HepG2 (cell line): ENCODE data around the gene TUBGCP6. TPM values are rescaled to one million over a fixed set of nuclear protein-coding genes. Genes with fewer than 3 reads are reported as not detected.

Source experiments
- ATAD3A ChIP-seq: sonication (generic); formaldehyde crosslinking; IDR thresholded peaks from 2 replicates; pipeline ENCODE4 v1.4.0; 2020; ENCODE audit warnings: missing genetic modification reagents
- CCDC6 ChIP-seq: sonication (generic); formaldehyde crosslinking; IDR thresholded peaks from 2 replicates; pipeline ENCODE4 v1.8.1; 2022; ENCODE audit warnings: mild to moderate bottlenecking, missing genetic modification reagents, moderate library complexity
- FIP1L1 ChIP-seq: fragments of 200-400 bp; formaldehyde crosslinking; IDR thresholded peaks from 2 replicates; pipeline ENCODE4 v1.6.1; 2018; ENCODE audit warnings: low read depth, mild to moderate bottlenecking, low read length, moderate library complexity, borderline replicate concordance; ENCODE audit not compliant: insufficient read depth
- GTF3A ChIP-seq: sonication (generic); formaldehyde crosslinking; conservative IDR thresholded peaks from 2 replicates; pipeline ENCODE4 v1.4.0; 2020; ENCODE audit warnings: mild to moderate bottlenecking, missing genetic modification reagents
- ONECUT2 ChIP-seq: sonication (generic); formaldehyde crosslinking; IDR thresholded peaks from 2 replicates; pipeline ENCODE4 v1.4.0; 2020; ENCODE audit warnings: missing genetic modification reagents
- PCBP1 ChIP-seq: fragments of 200-400 bp; formaldehyde crosslinking; IDR thresholded peaks from 2 replicates; pipeline ENCODE4 v1.6.1; 2017; ENCODE audit warnings: mild to moderate bottlenecking, low read depth, low read length, borderline replicate concordance
- PCBP2 ChIP-seq: fragments of 200-400 bp; formaldehyde crosslinking; optimal IDR thresholded peaks from 2 replicates; pipeline ENCODE3; 2018; ENCODE audit warnings: low read length, low read depth; ENCODE audit not compliant: poor library complexity, severe bottlenecking
- SMAD9 ChIP-seq: sonication (generic); formaldehyde crosslinking; IDR thresholded peaks from 2 replicates; pipeline ENCODE4 v1.5.1; 2020; ENCODE audit warnings: mild to moderate bottlenecking, missing genetic modification reagents
- TRIM24 ChIP-seq: sonication (generic); formaldehyde crosslinking; IDR thresholded peaks from 2 replicates; pipeline ENCODE4 v1.8.0; 2022; ENCODE audit warnings: mild to moderate bottlenecking, missing genetic modification reagents
- ZNF331 ChIP-seq: sonication (generic); formaldehyde crosslinking; IDR thresholded peaks from 2 replicates; pipeline ENCODE4 v1.4.0; 2020; ENCODE audit warnings: missing genetic modification reagents
- ZNF333 ChIP-seq: sonication (generic); formaldehyde crosslinking; IDR thresholded peaks from 2 replicates; pipeline ENCODE4 v1.4.0; 2020; ENCODE audit warnings: mild to moderate bottlenecking, missing genetic modification reagents, borderline replicate concordance
- ZNF496 ChIP-seq: sonication (generic); formaldehyde crosslinking; IDR thresholded peaks from 2 replicates; pipeline ENCODE4 v1.8.1; 2023; ENCODE audit warnings: mild to moderate bottlenecking, moderate library complexity, missing genetic modification reagents; ENCODE audit not compliant: insufficient replicate concordance
- ZNF552 ChIP-seq: sonication (generic); formaldehyde crosslinking; IDR thresholded peaks from 2 replicates; pipeline ENCODE4 v1.9.0; 2022; ENCODE audit warnings: missing genetic modification reagents, mild to moderate bottlenecking, borderline replicate concordance
- ZNF570 ChIP-seq: sonication (generic); formaldehyde crosslinking; IDR thresholded peaks from 2 replicates; pipeline ENCODE4 v1.4.0; 2020; ENCODE audit warnings: mild to moderate bottlenecking, missing genetic modification reagents, borderline replicate concordance
- ZNF629 ChIP-seq: sonication (generic); formaldehyde crosslinking; conservative IDR thresholded peaks from 2 replicates; pipeline ENCODE4 v1.5.0; 2020; ENCODE audit warnings: missing genetic modification reagents
- ZNF761 ChIP-seq: sonication (generic); formaldehyde crosslinking; conservative IDR thresholded peaks from 2 replicates; pipeline ENCODE4 v1.4.0; 2020; ENCODE audit warnings: mild to moderate bottlenecking, missing genetic modification reagents
- ZNF781 ChIP-seq: sonication (generic); formaldehyde crosslinking; IDR thresholded peaks from 2 replicates; pipeline ENCODE4 v1.5.1; 2020; ENCODE audit warnings: borderline replicate concordance, mild to moderate bottlenecking, missing genetic modification reagents; ENCODE audit errors: not compliant biosample characterization
- ZNF792 ChIP-seq: IDR thresholded peaks from 2 replicates; pipeline ENCODE4 v1.6.1; 2016
- polyA plus RNA-seq, 8 experiments: library from polyadenylated mRNA; depleted of rRNA in 3 of 8; stranded (reverse) in 7 of 8; unstranded in 1 of 8; fragments of >200 nt; fragmentation: Illumina TruSeq in 4 of 8; extraction: Trizol in 4 of 8; gene quantifications; 2 replicates each; pipeline versions ENCODE4 v1.2.1 to v1.2.3, GENCODE V29; 2011 to 2016; ENCODE audit warnings: low read depth in 4 of 8, missing spikeins in 1 of 8, mixed read lengths in 1 of 8; ENCODE audit not compliant: insufficient read depth in 1 of 8
- total RNA-seq, 5 experiments: library from RNA; depleted of rRNA; stranded (reverse); fragments of >200 nt; fragmentation: Illumina TruSeq; extraction: Trizol; gene quantifications; 2 replicates each; pipeline ENCODE4 v1.2.3, GENCODE V29; 2016; ENCODE audit warnings: low read depth in 1 of 5
- TF ChIP-seq, protein P1 (sequence below): IDR thresholded peaks from 2 replicates; pipeline ENCODE4 v1.6.1; 2018; ENCODE audit warnings: missing genetic modification reagents, mild to moderate bottlenecking, missing compliant biosample characterization
- TF ChIP-seq, protein P2 (sequence below): sonication (generic); formaldehyde crosslinking; conservative IDR thresholded peaks from 2 replicates; pipeline ENCODE4 v1.4.0; 2020; ENCODE audit warnings: missing genetic modification reagents
- TF ChIP-seq, protein P3 (sequence below): sonication (generic); formaldehyde crosslinking; IDR thresholded peaks from 2 replicates; pipeline ENCODE4 v1.8.1; 2023; ENCODE audit warnings: missing genetic modification reagents, inconsistent platforms, borderline replicate concordance
- TF ChIP-seq, protein P4 (sequence below): sonication (generic); formaldehyde crosslinking; IDR thresholded peaks from 2 replicates; pipeline ENCODE4 v1.4.0; 2020; ENCODE audit warnings: missing genetic modification reagents, mild to moderate bottlenecking, borderline replicate concordance
- TF ChIP-seq, protein P5 (sequence below): sonication (generic); formaldehyde crosslinking; IDR thresholded peaks from 2 replicates; pipeline ENCODE4 v1.5.0; 2020; ENCODE audit warnings: missing genetic modification reagents, mild to moderate bottlenecking, borderline replicate concordance

The TUBGCP6 gene
- total and polyA plus RNA-seq, 2 of the 13 experiments (the other 11 are each of a cell fraction or from before 2014, with no cell fraction given) = 14.6 to 15.7 TPM

DNA sequence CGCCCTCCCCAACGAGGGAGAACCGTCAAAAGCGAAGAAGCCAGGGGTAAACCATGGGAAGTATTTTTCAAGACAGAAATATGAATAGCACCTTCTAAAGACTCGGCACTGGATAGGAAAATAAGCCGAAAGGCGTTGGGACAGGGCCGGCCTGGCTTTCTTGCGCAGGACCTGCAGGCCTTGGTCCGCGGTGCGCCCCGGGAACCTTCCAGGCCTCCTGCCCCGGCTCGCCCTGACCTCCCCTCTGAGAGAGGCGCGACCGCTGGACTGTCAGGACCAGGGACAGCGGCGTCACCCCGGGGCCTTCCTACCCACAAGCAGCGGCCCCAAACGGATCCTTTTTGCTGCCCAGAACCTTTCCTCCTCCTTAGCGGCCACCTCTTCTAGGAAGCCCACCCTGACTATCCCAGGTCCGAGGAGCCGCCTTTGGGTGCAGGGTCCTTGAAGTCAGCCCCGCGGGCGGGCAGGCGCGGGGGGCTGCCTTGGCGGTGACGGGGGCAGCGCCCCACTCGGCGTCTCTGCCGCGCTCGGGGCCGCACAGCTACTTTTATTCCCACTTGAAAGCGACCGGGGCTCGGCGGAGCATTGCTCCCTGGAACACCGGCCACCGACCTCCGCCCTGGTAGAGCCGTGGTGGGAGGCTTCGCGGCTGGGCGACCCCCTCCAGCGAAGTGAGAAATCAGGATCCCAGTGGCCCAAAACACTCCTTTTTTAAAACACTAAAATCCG lies 26.0 kb upstream of the TUBGCP6 start (continued):
- TF ChIP-seq, protein P1, sequence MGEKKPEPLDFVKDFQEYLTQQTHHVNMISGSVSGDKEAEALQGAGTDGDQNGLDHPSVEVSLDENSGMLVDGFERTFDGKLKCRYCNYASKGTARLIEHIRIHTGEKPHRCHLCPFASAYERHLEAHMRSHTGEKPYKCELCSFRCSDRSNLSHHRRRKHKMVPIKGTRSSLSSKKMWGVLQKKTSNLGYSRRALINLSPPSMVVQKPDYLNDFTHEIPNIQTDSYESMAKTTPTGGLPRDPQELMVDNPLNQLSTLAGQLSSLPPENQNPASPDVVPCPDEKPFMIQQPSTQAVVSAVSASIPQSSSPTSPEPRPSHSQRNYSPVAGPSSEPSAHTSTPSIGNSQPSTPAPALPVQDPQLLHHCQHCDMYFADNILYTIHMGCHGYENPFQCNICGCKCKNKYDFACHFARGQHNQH (CRISPR knock-in tag) = peak; percentile 71; the same call in 1 of the 2 replicates
- TF ChIP-seq, protein P2, sequence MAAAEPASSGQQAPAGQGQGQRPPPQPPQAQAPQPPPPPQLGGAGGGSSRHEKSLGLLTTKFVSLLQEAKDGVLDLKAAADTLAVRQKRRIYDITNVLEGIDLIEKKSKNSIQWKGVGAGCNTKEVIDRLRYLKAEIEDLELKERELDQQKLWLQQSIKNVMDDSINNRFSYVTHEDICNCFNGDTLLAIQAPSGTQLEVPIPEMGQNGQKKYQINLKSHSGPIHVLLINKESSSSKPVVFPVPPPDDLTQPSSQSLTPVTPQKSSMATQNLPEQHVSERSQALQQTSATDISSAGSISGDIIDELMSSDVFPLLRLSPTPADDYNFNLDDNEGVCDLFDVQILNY (CRISPR knock-in tag) = peak; percentile 60; the same call in 1 of the 2 replicates
- 0 out of 2 replicates have a peak, but pooled peaks have one; percentile 65 for TF ChIP-seq ZNF552 (CRISPR knock-in tag)
- no peak for TF ChIP-seq ATAD3A (CRISPR knock-in tag)
- 0 out of 2 replicates have a peak, but pooled peaks have one; percentile 43 for TF ChIP-seq ZNF761 (CRISPR knock-in tag)
- TF ChIP-seq GTF3A (CRISPR knock-in tag) = 0 out of 2 replicates have a peak, but pooled peaks have one; percentile 64
- TF ChIP-seq SMAD9 = no peak
- peak; percentile 30; the same call in 1 of the 2 replicates for TF ChIP-seq CCDC6
- TF ChIP-seq, protein P3, sequence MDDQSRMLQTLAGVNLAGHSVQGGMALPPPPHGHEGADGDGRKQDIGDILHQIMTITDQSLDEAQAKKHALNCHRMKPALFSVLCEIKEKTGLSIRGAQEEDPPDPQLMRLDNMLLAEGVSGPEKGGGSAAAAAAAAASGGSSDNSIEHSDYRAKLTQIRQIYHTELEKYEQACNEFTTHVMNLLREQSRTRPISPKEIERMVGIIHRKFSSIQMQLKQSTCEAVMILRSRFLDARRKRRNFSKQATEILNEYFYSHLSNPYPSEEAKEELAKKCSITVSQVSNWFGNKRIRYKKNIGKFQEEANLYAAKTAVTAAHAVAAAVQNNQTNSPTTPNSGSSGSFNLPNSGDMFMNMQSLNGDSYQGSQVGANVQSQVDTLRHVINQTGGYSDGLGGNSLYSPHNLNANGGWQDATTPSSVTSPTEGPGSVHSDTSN (CRISPR knock-in tag) = peak; percentile 77; the same call in 1 of the 2 replicates
- no peak for TF ChIP-seq ZNF629 (CRISPR knock-in tag)
- no peak for TF ChIP-seq PCBP2
- TF ChIP-seq TRIM24 = no peak
- TF ChIP-seq, protein P4, sequence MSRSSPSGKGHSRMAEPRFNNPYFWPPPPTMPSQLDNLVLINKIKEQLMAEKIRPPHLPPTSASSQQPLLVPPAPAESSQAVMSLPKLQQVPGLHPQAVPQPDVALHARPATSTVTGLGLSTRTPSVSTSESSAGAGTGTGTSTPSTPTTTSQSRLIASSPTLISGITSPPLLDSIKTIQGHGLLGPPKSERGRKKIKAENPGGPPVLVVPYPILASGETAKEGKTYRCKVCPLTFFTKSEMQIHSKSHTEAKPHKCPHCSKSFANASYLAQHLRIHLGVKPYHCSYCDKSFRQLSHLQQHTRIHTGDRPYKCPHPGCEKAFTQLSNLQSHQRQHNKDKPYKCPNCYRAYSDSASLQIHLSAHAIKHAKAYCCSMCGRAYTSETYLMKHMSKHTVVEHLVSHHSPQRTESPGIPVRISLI = no peak
- TF ChIP-seq, protein P5, sequence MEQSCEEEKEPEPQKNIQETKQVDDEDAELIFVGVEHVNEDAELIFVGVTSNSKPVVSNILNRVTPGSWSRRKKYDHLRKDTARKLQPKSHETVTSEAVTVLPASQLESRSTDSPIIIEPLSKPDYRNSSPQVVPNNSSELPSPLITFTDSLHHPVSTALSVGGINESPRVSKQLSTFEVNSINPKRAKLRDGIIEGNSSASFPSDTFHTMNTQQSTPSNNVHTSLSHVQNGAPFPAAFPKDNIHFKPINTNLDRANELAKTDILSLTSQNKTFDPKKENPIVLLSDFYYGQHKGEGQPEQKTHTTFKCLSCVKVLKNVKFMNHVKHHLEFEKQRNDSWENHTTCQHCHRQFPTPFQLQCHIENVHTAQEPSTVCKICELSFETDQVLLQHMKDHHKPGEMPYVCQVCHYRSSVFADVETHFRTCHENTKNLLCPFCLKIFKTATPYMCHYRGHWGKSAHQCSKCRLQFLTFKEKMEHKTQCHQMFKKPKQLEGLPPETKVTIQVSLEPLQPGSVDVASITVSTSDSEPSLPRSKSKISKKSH (CRISPR knock-in tag) = peak; percentile 64; the same call in 1 of the 2 replicates
- no peak for TF ChIP-seq ZNF496 (CRISPR knock-in tag)
- TF ChIP-seq PCBP1 = no peak
- TF ChIP-seq ZNF781 (CRISPR knock-in tag) = peak; percentile 62
- peak; percentile 81; the same call in 1 of the 2 replicates for TF ChIP-seq ZNF792 (CRISPR knock-in tag)
- TF ChIP-seq ZNF570 (CRISPR knock-in tag) = no peak
- peak; percentile 86; the same call in 1 of the 2 replicates for TF ChIP-seq ZNF333 (CRISPR knock-in tag)
- peak; percentile 75; the same call in 1 of the 2 replicates for TF ChIP-seq ZNF331 (CRISPR knock-in tag)
- TF ChIP-seq FIP1L1 = no peak
- no peak for TF ChIP-seq ONECUT2 (CRISPR knock-in tag)
